CD4-positive, alpha-beta T cell treated with Interleukin-12 subunit alpha and Interleukin-12 subunit beta, for 1 hour (primary cell): ENCODE results near the gene FGF22.
"Not testable (repeated sequence)": the region's sequence is repeated elsewhere in the genome, so short reads cannot be mapped to it uniquely, and the experiment has no call there.

ENCODE experiments used
- DNase-seq: peaks from one replicate; pipeline ENCODE4 v3.0.0-alpha.2; 2020

Gene FGF22

DNA sequence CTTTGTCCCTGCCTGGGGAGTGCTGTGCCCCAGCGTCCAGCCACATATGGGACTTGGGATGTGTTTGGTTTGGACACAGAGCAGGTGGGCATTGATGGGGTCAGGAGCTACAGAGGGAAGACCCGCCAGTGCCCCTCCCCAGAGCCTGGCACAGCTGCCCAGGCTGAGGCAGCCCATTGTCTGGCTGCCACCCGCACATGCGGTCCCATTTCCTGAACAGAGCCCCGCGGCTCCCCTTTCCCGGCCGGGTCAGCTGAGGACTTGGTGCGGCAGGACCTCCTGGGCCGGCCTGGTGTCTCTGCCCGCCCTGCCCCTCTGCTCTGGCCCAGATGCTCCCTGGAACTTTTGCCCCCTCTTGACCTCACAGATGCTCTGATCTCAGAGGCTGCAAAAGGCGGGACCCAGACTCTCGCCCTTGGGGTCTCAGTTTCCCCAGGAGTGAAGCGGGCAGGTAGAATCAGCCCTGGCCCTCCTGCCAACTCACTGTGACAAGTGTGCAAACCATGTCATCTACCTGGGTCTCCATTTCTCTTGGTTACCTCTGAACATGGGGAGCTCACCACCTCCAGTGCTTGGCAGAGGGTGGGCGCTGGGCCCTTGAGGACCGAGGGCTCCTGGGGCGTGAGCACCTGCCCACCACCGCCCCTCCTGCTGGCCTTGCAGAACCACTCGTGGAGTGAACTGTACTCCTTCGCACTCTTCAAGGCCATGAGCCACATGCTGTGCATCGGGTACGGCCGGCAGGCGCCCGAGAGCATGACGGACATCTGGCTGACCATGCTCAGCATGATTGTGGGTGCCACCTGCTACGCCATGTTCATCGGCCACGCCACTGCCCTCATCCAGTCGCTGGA is 32.2 kb upstream of the FGF22 start:
- no peak for DNase-seq

DNA sequence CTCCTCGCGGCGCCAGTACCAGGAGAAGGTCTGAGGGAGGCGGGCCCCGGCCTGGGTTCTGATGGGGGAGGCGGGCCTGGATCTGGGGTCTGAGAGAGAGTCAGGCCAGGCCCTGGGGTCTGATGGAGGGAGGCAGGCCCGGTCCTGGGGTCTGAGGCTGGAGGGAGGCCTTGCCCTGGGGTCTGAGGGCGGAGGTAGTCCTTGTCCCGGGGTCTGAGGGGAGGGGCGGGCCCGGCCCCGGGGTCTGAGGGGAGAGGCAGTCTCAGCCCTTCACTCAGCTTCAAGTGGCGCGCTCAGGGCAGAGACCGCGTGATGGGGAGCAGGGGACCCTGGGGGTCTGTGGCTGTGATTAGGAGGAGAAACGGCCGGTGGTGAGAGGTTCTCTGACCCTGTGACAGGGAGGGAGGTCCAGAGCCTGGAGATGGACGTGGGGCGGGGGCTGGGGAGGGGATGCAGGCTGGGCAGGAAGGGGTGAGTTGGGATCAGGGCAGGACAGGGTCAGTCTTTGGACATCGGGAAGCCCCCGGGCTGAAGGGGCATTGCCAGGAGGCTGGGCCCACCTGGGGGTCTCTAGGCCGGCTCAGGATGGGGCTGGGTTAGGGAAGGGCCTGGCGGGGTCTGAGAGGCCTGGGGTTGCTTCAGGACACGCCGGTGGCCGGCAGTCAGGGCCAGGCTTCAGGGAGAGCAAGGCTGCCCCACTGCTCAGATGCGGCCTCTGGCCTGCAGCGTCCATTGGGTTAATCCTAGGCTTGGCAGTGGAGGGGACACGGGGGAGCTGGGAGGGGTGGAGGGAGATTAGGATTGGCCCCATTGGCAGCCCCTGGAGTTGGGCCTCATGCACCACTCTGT is 31.3 kb upstream of the FGF22 start:
- no peak for DNase-seq

- DNase-seq: no peak
These were observed 30.7 kb upstream of the FGF22 start for GRCh38 chr19:609004-609346.

DNA sequence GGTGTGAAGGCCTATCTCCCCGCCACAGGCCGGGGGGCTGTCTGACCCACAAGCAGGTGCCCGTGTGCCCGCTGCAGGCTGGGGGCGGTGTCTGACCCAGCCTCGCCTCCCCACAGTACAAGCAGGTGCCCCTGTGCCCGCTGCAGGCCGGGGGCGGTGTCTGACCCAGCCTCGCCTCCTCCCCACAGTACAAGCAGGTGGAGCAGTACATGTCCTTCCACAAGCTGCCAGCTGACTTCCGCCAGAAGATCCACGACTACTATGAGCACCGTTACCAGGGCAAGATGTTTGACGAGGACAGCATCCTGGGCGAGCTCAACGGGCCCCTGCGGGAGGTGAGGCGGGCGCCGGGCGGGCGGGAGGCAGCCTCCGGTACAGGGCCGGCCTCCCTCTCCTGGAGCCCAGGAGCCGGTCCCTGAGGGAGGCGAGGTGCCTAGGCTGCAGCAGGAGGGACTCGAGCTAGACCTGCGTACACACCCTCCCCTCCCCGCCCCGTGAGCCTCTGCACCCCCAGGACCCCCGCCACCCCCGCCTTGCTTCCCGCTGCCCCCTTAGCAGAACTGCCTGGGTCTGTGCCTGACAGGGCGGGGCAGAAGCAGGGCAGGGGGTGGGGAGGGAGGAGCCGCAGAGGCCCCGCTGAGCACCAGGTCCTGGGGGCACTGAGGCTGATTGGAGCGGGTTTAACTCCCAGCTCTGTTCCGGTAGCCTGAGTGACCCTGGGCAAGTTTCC is 29.4 kb upstream of the FGF22 start:
- DNase-seq: peak; percentile 53

GRCh38 chr19:610801-611480 is 28.7 kb upstream of the FGF22 start:
- DNase-seq: peak; percentile 72

DNA sequence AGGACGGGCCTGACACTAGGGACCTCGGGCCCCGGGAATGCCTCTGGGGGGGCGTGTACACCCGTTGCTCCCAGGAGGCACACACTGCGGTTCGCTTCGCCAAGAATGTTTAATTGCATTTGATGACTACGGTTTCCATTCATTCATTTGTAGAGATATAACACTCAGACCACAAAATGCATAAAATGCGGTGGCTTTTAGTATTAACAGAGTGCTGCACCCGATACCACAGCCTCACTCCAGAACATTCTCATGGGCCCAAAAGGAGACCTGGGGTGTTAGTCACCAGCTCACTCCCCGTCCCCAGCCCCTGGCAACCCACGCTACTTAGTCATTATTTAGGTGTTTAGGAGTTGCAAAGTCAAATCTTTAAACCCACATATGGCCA is 28.2 kb upstream of the FGF22 start:
- peak; percentile 62 for DNase-seq

GRCh38 chr19:612941-613340 is 26.7 kb upstream of the FGF22 start:
- no peak for DNase-seq

DNA sequence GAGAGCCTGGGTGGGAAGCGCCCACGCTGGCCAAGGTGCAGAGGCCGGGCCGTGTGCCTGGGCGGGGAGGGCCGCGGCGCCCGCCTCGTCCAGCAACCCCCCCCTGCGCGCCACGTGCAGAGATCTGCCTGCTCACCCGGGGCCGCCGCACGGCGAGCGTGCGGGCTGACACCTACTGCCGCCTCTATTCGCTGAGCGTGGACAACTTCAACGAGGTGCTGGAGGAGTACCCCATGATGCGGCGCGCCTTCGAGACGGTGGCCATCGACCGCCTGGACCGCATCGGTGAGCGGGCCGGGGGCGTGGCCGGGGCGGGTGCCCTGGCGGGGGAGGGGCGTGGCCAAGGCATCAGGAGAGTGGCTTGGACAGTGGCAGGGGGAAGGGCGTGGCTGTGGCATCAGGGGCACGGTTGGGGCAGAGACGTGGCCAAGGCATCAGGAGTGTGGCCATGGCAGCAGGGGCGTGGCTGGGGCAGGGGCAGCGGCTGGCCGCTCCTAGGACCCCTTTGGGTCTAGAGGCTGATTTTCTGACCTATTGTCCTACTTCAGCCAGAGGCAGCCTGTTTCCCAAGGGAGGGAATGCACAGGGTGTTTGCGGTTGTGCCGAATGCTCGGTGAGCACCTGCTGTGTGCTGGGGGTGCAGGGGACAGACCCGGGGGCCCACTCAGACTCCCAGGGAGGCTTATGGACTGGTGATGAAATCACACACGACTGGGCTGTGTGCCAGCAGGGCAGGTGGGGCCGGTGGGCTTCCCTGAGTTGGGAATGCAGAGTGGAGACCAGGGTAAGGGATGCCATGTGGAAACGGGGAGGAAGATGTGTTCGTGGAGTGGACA is 25.7 kb upstream of the FGF22 start:
- no peak for DNase-seq

GRCh38 chr19:615619-616018 is 24.1 kb upstream of the FGF22 start:
- DNase-seq: no peak

DNA sequence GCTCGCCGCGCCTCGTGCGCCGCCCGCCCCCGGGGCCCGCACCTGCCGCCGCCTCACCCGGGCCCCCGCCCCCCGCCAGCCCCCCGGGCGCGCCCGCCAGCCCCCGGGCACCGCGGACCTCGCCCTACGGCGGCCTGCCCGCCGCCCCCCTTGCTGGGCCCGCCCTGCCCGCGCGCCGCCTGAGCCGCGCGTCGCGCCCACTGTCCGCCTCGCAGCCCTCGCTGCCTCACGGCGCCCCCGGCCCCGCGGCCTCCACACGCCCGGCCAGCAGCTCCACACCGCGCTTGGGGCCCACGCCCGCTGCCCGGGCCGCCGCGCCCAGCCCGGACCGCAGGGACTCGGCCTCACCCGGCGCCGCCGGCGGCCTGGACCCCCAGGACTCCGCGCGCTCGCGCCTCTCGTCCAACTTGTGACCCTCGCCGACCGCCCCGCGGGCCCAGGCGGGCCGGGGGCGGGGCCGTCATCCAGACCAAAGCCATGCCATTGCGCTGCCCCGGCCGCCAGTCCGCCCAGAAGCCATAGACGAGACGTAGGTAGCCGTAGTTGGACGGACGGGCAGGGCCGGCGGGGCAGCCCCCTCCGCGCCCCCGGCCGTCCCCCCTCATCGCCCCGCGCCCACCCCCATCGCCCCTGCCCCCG is 23.5 kb upstream of the FGF22 start:
- DNase-seq: no peak

- no peak for DNase-seq
These were observed 22.7 kb upstream of the FGF22 start for GRCh38 chr19:616747-617526.

DNA sequence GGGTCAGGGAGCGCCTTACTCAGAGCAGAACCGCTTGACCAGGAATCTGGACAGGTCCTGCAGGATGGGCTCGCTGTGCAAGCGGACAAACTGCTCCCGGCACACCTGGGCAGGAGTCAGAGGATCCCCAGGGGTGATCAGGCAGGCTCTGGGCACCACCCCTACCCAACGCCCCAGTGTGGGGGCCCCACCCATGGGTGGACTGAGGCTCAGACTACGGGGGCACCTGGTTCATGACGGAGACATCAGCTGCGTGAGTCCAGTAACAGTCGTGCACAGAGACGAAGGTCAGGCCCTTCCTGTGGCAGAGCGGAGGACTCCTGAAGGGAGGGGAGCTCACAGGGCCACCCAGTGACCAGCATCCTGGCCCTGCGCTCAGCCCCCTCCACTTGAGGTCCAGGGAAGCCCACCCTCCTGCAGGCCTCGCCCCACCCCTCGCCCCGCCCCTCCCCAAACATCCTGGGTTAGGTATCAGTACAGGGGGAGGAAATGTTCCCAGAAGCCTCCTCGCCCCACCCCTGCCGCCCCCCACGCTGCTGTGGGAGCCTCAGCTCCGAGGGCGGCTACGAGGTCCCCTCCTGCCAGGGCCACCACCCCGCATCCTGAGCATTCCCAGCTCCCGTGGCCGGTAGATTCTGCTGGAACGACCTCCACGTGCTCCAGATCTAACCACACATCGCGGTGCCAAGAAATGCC is 22.0 kb upstream of the FGF22 start:
- DNase-seq: no peak

- DNase-seq: no peak
These were observed 21.4 kb upstream of the FGF22 start for GRCh38 chr19:618247-618619.

GRCh38 chr19:618674-619285 is 20.9 kb upstream of the FGF22 start:
- no peak for DNase-seq

DNA sequence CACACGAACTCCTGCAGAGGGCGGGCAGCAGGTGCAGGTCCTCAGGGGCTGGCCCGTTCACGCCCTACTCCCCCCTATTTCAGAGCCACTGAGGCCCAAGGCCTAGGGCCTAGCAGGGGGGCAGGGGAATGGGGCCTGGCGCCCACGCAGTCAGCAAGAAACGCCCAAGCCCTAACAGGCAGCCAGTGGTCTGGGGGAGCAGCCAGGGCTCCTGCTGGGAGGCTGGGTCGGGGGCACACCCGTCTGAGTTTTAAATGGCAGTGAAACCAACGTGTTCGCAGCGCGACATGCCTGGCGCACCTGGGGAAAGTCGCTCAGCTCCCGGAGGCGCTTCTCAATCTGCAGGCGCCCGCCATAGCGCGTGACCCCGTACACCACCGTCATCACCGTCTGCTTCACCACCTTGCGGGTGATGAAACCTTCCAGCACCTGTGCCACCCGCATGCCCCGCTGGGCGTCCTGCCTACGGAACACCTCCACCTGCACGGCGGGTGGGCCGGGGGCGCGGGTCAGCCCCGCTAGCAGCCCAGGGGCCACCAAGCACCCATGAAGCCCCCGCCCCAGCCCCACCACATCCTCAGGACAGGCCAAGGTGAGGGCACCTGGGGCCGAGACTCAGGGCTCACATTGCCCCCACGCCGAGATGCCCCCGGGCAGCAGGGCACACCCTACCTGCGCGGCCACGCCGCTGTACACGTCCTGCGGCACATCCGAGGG is 20.2 kb upstream of the FGF22 start:
- no peak for DNase-seq

DNA sequence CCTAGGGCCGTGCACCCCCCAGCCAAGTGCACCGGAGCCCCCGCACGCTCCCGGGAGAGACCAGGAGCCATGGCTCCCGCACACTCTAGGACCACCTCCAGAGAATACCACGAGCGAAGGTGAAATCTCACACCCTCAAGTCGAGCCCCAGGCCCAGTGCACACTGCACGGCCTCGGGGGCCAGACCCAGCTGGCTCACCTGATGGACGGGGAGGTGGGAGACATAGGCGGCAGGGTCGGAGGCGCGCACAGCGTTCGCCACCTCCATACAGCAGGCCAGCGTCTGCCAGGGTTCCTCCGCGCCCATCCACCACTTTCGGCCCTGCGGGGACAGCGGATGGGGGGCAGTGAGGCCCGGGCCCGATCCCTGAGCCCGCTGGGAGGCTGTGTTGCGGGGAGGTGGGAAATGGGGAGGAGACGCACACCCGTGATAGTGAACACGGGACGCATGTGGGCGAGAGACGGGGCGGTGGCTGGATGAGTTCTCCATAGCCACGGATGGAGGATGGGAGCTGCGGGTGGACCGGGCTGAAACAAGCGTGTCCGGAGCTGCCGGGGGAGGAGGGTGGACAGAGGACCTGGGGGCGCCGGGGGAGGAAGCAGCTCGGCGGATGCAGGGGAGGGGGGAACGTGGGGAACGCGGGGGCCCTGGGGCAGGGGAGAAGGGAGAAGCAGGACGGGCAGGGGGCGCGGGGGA is 19.4 kb upstream of the FGF22 start:
- no peak for DNase-seq

GRCh38 chr19:621191-621590 is 18.5 kb upstream of the FGF22 start:
- not testable (repeated sequence) for DNase-seq

DNA sequence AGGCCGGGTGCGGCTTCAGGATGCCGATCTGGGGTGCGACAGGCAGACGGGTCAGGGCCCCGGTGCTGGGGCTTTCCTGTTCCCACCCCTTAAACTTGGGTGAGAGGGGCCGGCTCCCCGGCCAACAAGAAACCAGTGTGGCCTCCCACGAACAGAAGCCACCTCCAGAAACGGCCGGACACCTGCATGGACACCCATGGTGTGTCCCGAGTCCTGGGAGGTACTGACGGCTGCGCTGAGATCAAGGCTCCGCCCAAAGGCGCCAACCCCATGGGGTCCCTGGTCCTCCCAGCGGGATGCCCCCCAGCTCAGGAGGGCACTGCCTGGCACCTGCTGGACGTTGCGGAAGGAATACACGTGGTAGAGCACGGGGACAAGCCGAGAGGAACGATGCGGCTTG is 17.9 kb upstream of the FGF22 start:
- DNase-seq: no peak
